WTC11 (cell line): ENCODE results near the gene ASTE1. TPM values are rescaled to one million over a fixed set of nuclear protein-coding genes. Genes with fewer than 3 reads are reported as not detected.

Source experiments
- ATAC-seq: fragments of 200-7000 bp; cut with Tn5 transposase; 2 replicates; pipeline ENCODE4 v1.10.0; 2021; ENCODE audit warnings: mild to moderate bottlenecking, moderate library complexity
- CTCF ChIA-PET: fragments of 300-600 bp; sonication (Branson Sonifier 250); formaldehyde crosslinking; loops from one replicate; lab custom pipeline; 2021; ENCODE audit warnings: antibody characterized with exemption; lab: Charles Lee
- POLR2A ChIA-PET: fragments of 350-600 bp; sonication (Branson Sonifier 250); formaldehyde crosslinking; loops from one replicate; lab custom pipeline; 2021; ENCODE audit warnings: antibody characterized with exemption; lab: Charles Lee
- DNase-seq: peaks from one replicate; pipeline ENCODE4 v3.0.0; 2021; ENCODE audit warnings: low spot score
- H3K27ac Mint-ChIP-seq: 2 replicates; pipeline ENCODE4 v1.8.0; 2021; ENCODE audit warnings: mixed read lengths
- H3K27me3 Mint-ChIP-seq: 2 replicates; pipeline ENCODE4 v1.8.0; 2021; ENCODE audit warnings: low read depth, mild to moderate bottlenecking, moderate library complexity, mixed read lengths
- H3K36me3 Mint-ChIP-seq: 2 replicates; pipeline ENCODE4 v1.8.0; 2021; ENCODE audit warnings: mixed read lengths
- H3K4me1 Mint-ChIP-seq: 2 replicates; pipeline ENCODE4 v1.8.0; 2022; ENCODE audit warnings: mixed read lengths
- H3K4me3 Mint-ChIP-seq: 2 replicates; pipeline ENCODE4 v1.8.0; 2021; ENCODE audit warnings: mild to moderate bottlenecking, moderate library complexity, mixed read lengths
- H3K9me3 Mint-ChIP-seq: 2 replicates; pipeline ENCODE4 v1.8.0; 2021; ENCODE audit warnings: mixed read lengths
- ATF1 ChIP-seq: sonication (generic); formaldehyde crosslinking; IDR thresholded peaks from 2 replicates; pipeline ENCODE4 v1.8.1; 2023; ENCODE audit warnings: mild to moderate bottlenecking, moderate library complexity, missing genetic modification reagents
- CBFB ChIP-seq: sonication (generic); formaldehyde crosslinking; IDR thresholded peaks from 2 replicates; pipeline ENCODE4 v1.8.1; 2022; ENCODE audit warnings: mild to moderate bottlenecking, low read depth, missing genetic modification reagents
- CREB1 ChIP-seq: sonication (generic); formaldehyde crosslinking; IDR thresholded peaks from 2 replicates; pipeline ENCODE4 v1.8.0; 2023; ENCODE audit warnings: mild to moderate bottlenecking, missing genetic modification reagents
- ESRRA ChIP-seq: sonication (generic); formaldehyde crosslinking; IDR thresholded peaks from 2 replicates; pipeline ENCODE4 v1.8.1; 2022; ENCODE audit warnings: mild to moderate bottlenecking, missing genetic modification reagents, borderline replicate concordance
- FOXJ3 ChIP-seq: sonication (generic); formaldehyde crosslinking; IDR thresholded peaks from 2 replicates; pipeline ENCODE4 v1.9.0; 2021; ENCODE audit warnings: missing genetic modification reagents, mild to moderate bottlenecking, borderline replicate concordance
- IRF2 ChIP-seq: sonication (generic); formaldehyde crosslinking; IDR thresholded peaks from 2 replicates; pipeline ENCODE4 v1.8.0; 2022; ENCODE audit warnings: low read depth, missing genetic modification reagents, borderline replicate concordance
- NFE2L1 ChIP-seq: sonication (generic); formaldehyde crosslinking; IDR thresholded peaks from 2 replicates; pipeline ENCODE4 v1.8.1; 2023; ENCODE audit warnings: missing genetic modification reagents
- NR3C1 ChIP-seq: sonication (generic); formaldehyde crosslinking; conservative IDR thresholded peaks from 2 replicates; pipeline ENCODE4 v1.8.1; 2023; ENCODE audit warnings: low read depth, mild to moderate bottlenecking, missing genetic modification reagents
- OVOL2 ChIP-seq: fragments of 250-450 bp; sonication (Bioruptor Pico); IDR thresholded peaks from 2 replicates; pipeline ENCODE4 v1.9.0; 2021; ENCODE audit warnings: mild to moderate bottlenecking, borderline replicate concordance
- ZNF232 ChIP-seq: sonication (generic); formaldehyde crosslinking; IDR thresholded peaks from 2 replicates; pipeline ENCODE4 v1.8.0; 2022; ENCODE audit warnings: mild to moderate bottlenecking, missing genetic modification reagents
- ZNF317 ChIP-seq: sonication (generic); formaldehyde crosslinking; IDR thresholded peaks from 2 replicates; pipeline ENCODE4 v1.8.1; 2023; ENCODE audit warnings: low read depth, mild to moderate bottlenecking, moderate library complexity, missing genetic modification reagents, borderline replicate concordance
- ZNF423 ChIP-seq: fragments of 250-450 bp; sonication (Bioruptor Pico); IDR thresholded peaks from 2 replicates; pipeline ENCODE4 v2.1.2; 2022; ENCODE audit warnings: mild to moderate bottlenecking, moderate library complexity
- total RNA-seq: library from RNA; stranded (reverse); gene quantifications from 3 replicates; pipeline ENCODE4 v1.2.3, GENCODE V29; 2021
- TF ChIP-seq, protein P1 (sequence below): sonication (generic); formaldehyde crosslinking; IDR thresholded peaks from 2 replicates; pipeline ENCODE4 v1.8.0; 2022; ENCODE audit warnings: missing genetic modification reagents
- TF ChIP-seq, protein P2 (sequence below): sonication (generic); formaldehyde crosslinking; IDR thresholded peaks from 2 replicates; pipeline ENCODE4 v1.8.0; 2022; ENCODE audit warnings: mild to moderate bottlenecking, missing genetic modification reagents
- TF ChIP-seq, protein P3 (sequence below): sonication (generic); formaldehyde crosslinking; IDR thresholded peaks from 2 replicates; pipeline ENCODE4 v1.8.1; 2023; ENCODE audit warnings: mild to moderate bottlenecking, missing genetic modification reagents, borderline replicate concordance
- TF ChIP-seq, protein P4 (sequence below): fragments of 250-450 bp; sonication (Bioruptor Pico); IDR thresholded peaks from 2 replicates; pipeline ENCODE4 v1.8.0; 2021; ENCODE audit warnings: mild to moderate bottlenecking
- TF ChIP-seq, protein P5 (sequence below): sonication (generic); formaldehyde crosslinking; IDR thresholded peaks from 2 replicates; pipeline ENCODE4 v1.8.0; 2022; ENCODE audit warnings: mild to moderate bottlenecking, missing genetic modification reagents
- TF ChIP-seq, protein P6 (sequence below): sonication (generic); formaldehyde crosslinking; IDR thresholded peaks from 2 replicates; pipeline ENCODE4 v1.8.1; 2022; ENCODE audit warnings: missing genetic modification reagents, borderline replicate concordance

ASTE1 gene
- total RNA-seq, 1 experiment from 2014 or later = 5.8 TPM

DNA sequence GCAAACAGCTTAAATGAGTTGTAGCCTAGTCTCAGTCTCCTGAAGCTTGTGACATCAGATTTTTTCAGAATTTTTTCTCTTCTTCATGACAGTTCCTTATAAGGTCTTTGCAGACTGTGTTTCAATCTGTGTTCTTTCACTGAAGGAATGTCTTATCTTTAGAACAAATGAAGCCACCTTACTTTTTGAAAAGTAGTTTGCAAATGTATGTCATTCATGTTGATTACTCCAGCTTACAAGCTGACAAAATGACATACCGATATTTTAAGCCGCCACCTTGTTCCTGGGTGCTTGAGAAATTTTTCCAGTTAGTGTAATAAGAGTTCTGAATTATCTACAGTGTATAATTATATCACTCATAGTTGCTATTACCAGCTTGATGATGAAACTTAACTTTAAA lies 57.0 kb downstream of the ASTE1 start (continued):
- TF ChIP-seq, protein P1, sequence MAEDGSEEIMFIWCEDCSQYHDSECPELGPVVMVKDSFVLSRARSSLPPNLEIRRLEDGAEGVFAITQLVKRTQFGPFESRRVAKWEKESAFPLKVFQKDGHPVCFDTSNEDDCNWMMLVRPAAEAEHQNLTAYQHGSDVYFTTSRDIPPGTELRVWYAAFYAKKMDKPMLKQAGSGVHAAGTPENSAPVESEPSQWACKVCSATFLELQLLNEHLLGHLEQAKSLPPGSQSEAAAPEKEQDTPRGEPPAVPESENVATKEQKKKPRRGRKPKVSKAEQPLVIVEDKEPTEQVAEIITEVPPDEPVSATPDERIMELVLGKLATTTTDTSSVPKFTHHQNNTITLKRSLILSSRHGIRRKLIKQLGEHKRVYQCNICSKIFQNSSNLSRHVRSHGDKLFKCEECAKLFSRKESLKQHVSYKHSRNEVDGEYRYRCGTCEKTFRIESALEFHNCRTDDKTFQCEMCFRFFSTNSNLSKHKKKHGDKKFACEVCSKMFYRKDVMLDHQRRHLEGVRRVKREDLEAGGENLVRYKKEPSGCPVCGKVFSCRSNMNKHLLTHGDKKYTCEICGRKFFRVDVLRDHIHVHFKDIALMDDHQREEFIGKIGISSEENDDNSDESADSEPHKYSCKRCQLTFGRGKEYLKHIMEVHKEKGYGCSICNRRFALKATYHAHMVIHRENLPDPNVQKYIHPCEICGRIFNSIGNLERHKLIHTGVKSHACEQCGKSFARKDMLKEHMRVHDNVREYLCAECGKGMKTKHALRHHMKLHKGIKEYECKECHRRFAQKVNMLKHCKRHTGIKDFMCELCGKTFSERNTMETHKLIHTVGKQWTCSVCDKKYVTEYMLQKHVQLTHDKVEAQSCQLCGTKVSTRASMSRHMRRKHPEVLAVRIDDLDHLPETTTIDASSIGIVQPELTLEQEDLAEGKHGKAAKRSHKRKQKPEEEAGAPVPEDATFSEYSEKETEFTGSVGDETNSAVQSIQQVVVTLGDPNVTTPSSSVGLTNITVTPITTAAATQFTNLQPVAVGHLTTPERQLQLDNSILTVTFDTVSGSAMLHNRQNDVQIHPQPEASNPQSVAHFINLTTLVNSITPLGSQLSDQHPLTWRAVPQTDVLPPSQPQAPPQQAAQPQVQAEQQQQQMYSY (CRISPR knock-in tag) = no peak
- TF ChIP-seq CBFB (CRISPR knock-in tag) (no peak), ZNF423 (CRISPR knock-in tag) (no peak), NR3C1 (no peak), ZNF317 (CRISPR knock-in tag) (no peak), NFE2L1 (no peak)
- TF ChIP-seq, protein P2, sequence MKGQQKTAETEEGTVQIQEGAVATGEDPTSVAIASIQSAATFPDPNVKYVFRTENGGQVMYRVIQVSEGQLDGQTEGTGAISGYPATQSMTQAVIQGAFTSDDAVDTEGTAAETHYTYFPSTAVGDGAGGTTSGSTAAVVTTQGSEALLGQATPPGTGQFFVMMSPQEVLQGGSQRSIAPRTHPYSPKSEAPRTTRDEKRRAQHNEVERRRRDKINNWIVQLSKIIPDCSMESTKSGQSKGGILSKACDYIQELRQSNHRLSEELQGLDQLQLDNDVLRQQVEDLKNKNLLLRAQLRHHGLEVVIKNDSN (CRISPR knock-in tag) = no peak
- TF ChIP-seq, protein P3, sequence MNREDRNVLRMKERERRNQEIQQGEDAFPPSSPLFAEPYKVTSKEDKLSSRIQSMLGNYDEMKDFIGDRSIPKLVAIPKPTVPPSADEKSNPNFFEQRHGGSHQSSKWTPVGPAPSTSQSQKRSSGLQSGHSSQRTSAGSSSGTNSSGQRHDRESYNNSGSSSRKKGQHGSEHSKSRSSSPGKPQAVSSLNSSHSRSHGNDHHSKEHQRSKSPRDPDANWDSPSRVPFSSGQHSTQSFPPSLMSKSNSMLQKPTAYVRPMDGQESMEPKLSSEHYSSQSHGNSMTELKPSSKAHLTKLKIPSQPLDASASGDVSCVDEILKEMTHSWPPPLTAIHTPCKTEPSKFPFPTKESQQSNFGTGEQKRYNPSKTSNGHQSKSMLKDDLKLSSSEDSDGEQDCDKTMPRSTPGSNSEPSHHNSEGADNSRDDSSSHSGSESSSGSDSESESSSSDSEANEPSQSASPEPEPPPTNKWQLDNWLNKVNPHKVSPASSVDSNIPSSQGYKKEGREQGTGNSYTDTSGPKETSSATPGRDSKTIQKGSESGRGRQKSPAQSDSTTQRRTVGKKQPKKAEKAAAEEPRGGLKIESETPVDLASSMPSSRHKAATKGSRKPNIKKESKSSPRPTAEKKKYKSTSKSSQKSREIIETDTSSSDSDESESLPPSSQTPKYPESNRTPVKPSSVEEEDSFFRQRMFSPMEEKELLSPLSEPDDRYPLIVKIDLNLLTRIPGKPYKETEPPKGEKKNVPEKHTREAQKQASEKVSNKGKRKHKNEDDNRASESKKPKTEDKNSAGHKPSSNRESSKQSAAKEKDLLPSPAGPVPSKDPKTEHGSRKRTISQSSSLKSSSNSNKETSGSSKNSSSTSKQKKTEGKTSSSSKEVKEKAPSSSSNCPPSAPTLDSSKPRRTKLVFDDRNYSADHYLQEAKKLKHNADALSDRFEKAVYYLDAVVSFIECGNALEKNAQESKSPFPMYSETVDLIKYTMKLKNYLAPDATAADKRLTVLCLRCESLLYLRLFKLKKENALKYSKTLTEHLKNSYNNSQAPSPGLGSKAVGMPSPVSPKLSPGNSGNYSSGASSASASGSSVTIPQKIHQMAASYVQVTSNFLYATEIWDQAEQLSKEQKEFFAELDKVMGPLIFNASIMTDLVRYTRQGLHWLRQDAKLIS (CRISPR knock-in tag) = no peak
- TF ChIP-seq, protein P4, sequence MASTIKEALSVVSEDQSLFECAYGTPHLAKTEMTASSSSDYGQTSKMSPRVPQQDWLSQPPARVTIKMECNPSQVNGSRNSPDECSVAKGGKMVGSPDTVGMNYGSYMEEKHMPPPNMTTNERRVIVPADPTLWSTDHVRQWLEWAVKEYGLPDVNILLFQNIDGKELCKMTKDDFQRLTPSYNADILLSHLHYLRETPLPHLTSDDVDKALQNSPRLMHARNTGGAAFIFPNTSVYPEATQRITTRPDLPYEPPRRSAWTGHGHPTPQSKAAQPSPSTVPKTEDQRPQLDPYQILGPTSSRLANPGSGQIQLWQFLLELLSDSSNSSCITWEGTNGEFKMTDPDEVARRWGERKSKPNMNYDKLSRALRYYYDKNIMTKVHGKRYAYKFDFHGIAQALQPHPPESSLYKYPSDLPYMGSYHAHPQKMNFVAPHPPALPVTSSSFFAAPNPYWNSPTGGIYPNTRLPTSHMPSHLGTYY = no peak
- TF ChIP-seq, protein P5, sequence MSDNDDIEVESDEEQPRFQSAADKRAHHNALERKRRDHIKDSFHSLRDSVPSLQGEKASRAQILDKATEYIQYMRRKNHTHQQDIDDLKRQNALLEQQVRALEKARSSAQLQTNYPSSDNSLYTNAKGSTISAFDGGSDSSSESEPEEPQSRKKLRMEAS (CRISPR knock-in tag) = no peak

DNA sequence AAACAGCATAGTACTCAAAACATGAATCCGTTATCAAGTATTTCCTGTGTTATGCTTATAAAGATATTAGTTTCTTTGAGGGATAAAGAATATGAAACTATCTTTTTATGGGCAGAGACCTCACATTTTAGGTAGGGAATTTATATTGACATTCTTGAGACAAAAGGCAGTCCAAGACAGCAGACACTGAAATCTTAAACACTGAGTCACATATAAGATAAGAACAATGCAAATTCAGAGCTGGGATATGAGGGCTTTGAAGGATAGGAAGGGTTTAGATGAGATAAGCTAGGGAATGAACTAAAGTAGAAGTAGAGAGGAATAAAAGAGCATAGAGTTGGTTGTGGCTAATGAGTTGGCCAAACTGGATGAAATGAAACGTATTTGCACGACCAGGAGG lies 58.4 kb downstream of the ASTE1 start:
- POLR2A ChIA-PET = no interaction called here
- CTCF ChIA-PET = no interaction called here
- H3K27ac Mint-ChIP-seq = no peak overlapping the region
- DNase-seq (no peak), ATAC-seq (no peak)
- TF ChIP-seq CREB1 (CRISPR knock-in tag) (no peak), ATF1 (CRISPR knock-in tag) (no peak), ZNF232 (no peak), OVOL2 (CRISPR knock-in tag) (no peak)
- H3K4me3 Mint-ChIP-seq = no peak overlapping the region
- no peaks in the 10 kb centered on the region for H3K9me3 Mint-ChIP-seq
- H3K4me1 Mint-ChIP-seq = peaks cover 12% of the 10 kb centered on the region
- no peaks in the 10 kb centered on the region for H3K27me3 Mint-ChIP-seq
- peaks cover 36% of the 10 kb centered on the region for H3K36me3 Mint-ChIP-seq

DNA sequence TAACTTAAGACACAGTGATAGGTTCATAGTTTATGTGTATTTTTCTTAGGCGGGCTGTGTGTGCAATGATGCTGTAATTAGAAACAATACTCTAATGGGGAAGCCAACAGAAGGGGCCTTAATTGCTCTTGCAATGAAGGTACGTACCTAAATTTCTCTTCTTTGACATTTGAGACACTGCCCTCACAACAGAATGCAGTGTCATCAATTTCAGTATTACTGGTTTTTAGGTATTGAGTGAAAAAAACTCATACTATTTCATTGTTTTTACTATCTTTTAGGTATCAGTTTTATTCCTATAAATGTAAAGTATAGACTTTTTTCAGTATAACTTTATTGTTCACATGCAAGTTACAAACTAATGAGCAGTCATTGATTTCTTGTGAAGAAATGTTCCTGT lies 59.3 kb downstream of the ASTE1 start:
- ChIA-PET CTCF (no interaction called here), POLR2A (no interaction called here)
- ATAC-seq (no peak), DNase-seq (no peak)
- Mint-ChIP-seq H3K4me3 (no peak overlapping the region), H3K4me1 (peaks cover 9% of the 10 kb centered on the region), H3K27me3 (no peaks in the 10 kb centered on the region), H3K9me3 (no peaks in the 10 kb centered on the region), H3K36me3 (peaks cover 32% of the 10 kb centered on the region), H3K27ac (no peak overlapping the region)
- TF ChIP-seq FOXJ3 = no peak
- no peak for TF ChIP-seq IRF2
- no peak for TF ChIP-seq ESRRA (CRISPR knock-in tag)
- TF ChIP-seq, protein P3 (CRISPR knock-in tag) = no peak
- TF ChIP-seq, protein P6, sequence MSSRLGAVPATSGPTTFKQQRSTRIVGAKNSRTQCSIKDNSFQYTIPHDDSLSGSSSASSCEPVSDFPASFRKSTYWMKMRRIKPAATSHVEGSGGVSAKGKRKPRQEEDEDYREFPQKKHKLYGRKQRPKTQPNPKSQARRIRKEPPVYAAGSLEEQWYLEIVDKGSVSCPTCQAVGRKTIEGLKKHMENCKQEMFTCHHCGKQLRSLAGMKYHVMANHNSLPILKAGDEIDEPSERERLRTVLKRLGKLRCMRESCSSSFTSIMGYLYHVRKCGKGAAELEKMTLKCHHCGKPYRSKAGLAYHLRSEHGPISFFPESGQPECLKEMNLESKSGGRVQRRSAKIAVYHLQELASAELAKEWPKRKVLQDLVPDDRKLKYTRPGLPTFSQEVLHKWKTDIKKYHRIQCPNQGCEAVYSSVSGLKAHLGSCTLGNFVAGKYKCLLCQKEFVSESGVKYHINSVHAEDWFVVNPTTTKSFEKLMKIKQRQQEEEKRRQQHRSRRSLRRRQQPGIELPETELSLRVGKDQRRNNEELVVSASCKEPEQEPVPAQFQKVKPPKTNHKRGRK = no peak
